Measurements from ENCODE around the gene SELPLG.

The SELPLG gene

DNA sequence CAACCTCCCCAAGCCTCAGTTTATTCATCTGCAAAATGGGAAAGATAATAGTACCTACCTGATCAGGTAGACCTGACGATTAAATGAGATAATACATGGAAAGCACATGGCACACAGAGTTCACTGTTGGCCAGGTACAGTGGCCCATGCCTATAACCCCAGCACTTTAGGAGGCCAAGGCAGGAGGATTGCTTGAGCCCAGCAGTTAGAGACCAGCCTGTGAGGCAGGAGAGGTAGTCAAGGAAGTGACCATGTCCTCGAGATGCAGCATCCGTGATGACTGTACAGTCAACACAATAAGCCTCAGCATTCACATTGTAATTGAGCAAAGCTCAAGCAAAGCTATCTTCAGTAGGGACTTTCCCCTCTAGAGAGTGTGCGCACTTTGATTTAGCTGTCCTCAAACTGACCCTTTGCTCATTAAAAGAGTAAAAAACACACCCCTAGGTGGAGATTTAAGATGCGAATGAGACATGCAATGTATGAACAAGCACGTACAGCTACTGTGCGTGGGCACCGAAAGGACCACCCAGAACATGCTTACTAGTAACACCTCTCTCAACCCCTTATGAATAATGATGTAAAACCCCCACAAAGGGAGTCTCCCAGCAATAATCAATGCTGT, 61.4 kb downstream of the SELPLG start:
- DNase-seq (ENCODE audit: low read depth, low spot score), result no peak
